GM10266 (cell line): Measurements from ENCODE around the gene HSPB8.
"Not testable (repeated sequence)": the region's sequence is repeated elsewhere in the genome, so short reads cannot be mapped to it uniquely, and the experiment has no call there.

Source experiments
- DNase-seq: peaks from one replicate; pipeline ENCODE4 v3.0.0; 2012; ENCODE audit errors: extremely low spot score
- TF ChIP-seq, protein P1 (sequence below): IDR thresholded peaks from 2 replicates; pipeline ENCODE4 v1.5.1; 2012; ENCODE audit warnings: mild to moderate bottlenecking, low read depth; ENCODE audit not compliant: control insufficient read depth, insufficient read depth; ENCODE audit errors: missing control alignments

HSPB8 gene

DNA sequence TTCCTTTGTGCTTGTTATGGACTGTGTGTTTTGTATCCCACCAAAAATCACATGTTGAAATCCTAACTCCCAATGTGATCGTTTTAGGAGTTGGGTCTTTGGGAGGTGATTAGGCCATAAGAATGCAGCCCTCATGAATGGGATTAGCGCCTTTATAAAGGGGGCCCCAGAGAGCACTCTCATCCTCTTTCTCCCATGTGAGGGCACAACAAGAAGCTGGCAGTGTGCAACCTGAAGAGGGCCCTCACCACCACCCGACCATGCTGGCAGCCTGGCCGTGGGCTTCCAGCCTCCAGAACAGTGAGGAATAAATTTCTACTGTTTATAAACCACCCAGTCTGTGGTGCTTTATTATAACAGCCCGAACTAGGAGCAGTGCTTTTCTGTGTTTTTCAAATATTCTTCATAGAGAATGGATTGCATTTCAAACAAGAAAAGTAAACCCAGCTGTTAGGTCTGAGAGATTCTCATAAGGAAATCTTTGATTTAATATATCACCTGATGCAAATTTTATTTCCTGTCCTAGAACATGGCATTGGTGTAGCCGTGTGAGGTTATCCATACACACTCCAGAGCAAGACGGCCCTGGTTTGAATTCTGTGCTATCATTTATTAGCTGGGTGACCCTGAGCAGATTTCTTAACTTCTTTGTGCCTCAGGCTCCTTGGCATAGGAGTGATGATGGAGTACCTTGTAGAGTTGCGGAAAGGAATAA is 27.8 kb downstream of the HSPB8 start:
- DNase-seq: no peak
- TF ChIP-seq, protein P1, sequence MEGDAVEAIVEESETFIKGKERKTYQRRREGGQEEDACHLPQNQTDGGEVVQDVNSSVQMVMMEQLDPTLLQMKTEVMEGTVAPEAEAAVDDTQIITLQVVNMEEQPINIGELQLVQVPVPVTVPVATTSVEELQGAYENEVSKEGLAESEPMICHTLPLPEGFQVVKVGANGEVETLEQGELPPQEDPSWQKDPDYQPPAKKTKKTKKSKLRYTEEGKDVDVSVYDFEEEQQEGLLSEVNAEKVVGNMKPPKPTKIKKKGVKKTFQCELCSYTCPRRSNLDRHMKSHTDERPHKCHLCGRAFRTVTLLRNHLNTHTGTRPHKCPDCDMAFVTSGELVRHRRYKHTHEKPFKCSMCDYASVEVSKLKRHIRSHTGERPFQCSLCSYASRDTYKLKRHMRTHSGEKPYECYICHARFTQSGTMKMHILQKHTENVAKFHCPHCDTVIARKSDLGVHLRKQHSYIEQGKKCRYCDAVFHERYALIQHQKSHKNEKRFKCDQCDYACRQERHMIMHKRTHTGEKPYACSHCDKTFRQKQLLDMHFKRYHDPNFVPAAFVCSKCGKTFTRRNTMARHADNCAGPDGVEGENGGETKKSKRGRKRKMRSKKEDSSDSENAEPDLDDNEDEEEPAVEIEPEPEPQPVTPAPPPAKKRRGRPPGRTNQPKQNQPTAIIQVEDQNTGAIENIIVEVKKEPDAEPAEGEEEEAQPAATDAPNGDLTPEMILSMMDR: no peak

DNA sequence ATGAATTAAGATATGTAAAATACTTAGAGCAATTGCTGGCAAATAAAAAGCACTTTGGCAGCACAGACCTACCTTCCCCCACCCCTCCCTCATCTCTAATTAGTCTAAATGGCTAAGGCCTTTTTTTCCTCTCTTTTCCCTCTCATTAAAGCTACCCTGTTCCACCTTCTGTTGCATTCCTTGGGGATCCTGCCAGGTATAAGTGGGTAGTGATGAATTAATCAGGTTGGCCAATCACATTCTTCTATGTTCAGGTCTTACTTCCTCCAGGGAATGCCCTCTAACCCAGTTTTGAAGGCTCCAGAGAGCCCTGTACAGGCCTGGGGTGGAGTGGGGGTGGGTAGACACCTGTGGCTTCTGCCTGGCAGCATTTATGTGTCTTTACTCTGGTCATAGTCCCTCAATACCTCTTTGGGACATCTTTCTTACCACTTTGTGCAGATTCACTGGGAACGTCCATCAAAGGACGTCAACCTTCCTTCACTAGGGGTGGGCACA is 28.4 kb downstream of the HSPB8 start:
- TF ChIP-seq, protein P1: no peak
- DNase-seq: no peak

DNA sequence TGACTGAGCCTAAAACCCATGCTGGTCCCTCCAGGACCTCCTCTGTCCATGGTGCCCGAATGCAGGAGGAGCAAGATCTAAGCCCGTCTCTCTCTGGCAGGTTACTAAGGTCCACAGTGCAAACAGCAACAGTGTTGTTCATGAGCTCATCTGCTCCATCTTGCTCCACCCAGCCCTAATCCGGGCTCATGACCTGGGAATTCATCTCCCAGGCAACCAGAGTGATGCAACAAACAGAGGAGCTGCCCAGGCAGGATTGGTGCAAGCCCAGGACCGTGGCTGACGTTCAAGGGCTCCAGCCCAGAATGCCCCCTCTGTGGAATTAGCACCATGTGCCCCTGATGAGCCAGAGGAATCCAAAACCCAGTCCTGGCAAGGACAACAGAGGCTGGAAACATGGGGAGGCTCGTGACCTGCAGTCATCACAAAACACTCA is 29.9 kb downstream of the HSPB8 start:
- no peak for DNase-seq
- TF ChIP-seq, protein P1: no peak

DNA sequence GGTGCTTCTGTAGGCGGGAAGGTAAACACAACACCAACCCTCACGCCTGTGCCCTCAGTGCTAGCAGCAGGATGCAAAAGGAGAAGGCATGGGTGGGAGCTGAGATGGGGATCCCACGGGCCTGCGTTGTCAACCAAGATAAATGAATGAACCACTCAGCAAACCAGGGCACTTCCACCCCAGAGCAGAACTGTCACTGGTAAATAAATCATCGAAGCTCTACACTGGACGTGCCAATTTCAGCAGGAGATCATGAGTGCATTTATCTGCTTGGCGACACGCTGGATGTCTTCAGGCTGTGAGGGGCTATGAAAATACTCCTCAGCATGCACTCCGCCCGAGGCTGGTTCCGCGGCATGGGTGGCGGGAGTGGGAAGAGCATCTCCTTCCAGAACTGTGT is 33.2 kb downstream of the HSPB8 start:
- no peak for DNase-seq
- TF ChIP-seq, protein P1: no peak

DNA sequence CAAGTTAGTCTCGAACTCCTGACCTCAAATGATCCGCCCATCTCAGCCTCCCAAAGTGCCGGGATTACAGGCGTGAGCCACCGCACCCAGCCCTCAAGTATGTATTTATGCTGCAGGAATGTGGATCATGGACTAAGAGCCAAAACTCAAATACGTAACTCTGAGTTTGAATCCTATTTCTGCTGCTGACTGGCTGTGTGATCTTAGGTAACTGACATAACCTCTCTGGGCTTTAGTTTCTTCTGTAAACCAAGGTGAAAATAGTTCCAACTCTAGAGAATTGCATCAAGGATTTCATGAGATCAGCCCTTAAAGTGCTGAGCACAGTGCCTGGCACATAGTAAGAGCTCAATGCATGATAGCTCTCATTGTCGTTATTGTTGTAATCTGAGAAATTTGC is 37.4 kb downstream of the HSPB8 start:
- TF ChIP-seq, protein P1: no peak

DNA sequence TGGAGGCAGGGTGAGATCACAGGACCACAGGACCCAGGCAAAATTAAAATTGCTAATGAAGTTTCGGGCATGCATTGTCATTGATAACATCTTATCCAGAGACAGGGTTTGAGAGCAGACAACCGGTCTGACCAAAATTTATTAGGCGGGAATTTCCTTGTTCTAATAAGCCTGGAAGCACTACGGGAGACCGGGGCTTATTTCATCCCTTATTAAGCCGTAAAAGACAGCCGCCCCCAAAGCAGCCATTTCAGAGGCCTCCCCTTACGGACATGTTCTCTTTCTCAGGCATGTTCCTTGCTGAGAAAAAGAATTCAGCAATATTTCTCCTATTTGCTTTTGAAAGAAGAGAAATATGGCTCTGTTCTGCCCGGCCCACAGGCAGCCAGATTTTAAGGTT is 40.1 kb downstream of the HSPB8 start:
- not testable (repeated sequence) for DNase-seq

More for the DNA sequence above, 37.4 kb downstream of the HSPB8 start:
- no peak for DNase-seq

DNA sequence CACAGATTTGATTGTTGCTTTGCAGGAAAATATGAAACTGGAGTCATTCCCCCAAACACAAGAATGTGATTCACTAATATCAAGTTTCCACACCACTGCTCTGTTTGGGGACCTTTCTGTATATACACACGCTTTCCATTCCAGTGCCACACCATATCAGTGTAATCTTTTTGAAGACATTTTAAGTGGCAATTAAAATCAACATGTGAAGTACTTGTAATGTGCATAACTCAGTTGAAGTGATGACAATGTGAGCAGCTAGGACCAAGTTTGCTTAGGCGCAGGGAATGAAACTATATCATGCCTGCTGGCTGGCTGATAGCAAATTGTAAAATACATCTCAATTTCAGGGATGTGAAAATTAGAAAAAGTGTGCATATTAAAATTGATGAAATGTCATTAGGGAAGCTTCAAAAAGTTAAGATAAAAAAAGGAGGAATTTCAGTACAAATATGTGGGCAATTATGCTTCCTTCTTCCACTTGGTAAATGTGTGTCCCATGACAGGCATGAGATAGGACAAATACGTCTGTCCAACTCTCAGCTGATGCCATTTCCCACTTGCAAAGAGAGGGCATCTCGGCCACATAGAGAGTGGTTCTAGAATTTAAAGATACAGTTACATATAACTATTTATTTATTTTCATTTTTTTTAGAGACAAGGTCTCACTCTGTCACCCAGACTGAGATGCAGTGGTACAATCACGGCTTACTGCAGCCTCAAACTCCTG is 43.7 kb downstream of the HSPB8 start:
- TF ChIP-seq, protein P1: no peak
- no peak for DNase-seq

DNA sequence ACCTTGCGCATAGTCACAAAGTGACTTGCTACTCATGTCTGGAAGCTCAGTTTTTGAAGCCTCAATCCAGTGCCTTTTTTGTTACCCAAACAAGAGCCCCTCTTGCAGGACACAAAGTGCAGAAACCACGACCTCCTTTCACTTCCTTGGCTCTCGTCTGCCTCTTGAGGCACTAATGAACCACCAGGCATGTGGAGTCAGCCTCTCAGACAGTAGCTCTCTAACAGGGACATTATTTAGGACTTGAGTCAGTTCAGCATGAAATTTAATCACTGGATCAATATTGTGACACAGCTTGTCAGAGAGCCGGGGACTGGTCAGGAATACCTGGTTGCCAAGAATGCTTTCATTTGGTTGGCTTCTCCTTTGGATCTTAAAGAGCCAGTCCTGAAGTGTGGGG is 46.7 kb downstream of the HSPB8 start:
- no peak for DNase-seq
- TF ChIP-seq, protein P1: no peak
